Activated naive CD8-positive, alpha-beta T cell treated with anti-CD3 and anti-CD28 coated beads, Interleukin-2, amount 10 ng/mL, durations not matched to agents 7 days and 5 days (primary cell): ENCODE data around the gene HOXC6. TPM values are rescaled to one million over a fixed set of nuclear protein-coding genes. Genes with fewer than 3 reads are reported as not detected.

Experiments
- ATAC-seq: fragments of 150-1000 bp; cut with Tn5 transposase; one replicate; pipeline ENCODE4 v1.10.0; 2021; ENCODE audit warnings: low read depth, moderate library complexity
- POLR2A ChIA-PET: fragments of 350-600 bp; sonication (Branson Sonifier 250); formaldehyde crosslinking; loops from one replicate; lab custom pipeline; 2021; ENCODE audit warnings: antibody characterized with exemption; lab: Charles Lee
- DNase-seq: peaks from one replicate; pipeline ENCODE4 v3.0.0; 2021
- H3K27ac Mint-ChIP-seq: one replicate; pipeline ENCODE4 v1.8.0; 2022; ENCODE audit warnings: mild to moderate bottlenecking, mixed read lengths
- H3K27me3 Mint-ChIP-seq: one replicate; pipeline ENCODE4 v1.8.0; 2022; ENCODE audit warnings: mild to moderate bottlenecking, moderate library complexity, mixed read lengths
- H3K36me3 Mint-ChIP-seq: one replicate; pipeline ENCODE4 v1.8.0; 2021; ENCODE audit warnings: mild to moderate bottlenecking, mixed read lengths
- H3K4me1 Mint-ChIP-seq: one replicate; pipeline ENCODE4 v1.8.0; 2021; ENCODE audit warnings: mixed read lengths
- H3K4me3 Mint-ChIP-seq: one replicate; pipeline ENCODE4 v1.8.0; 2022; ENCODE audit warnings: mild to moderate bottlenecking, moderate library complexity, mixed read lengths
- H3K9me3 Mint-ChIP-seq: one replicate; pipeline ENCODE4 v1.8.0; 2021; ENCODE audit warnings: mixed read lengths
- total RNA-seq, 2 experiments: library from RNA; stranded (reverse); gene quantifications; one replicate each; pipeline ENCODE4 v1.2.3, GENCODE V29; 2021

Gene HOXC6
- total RNA-seq, 2 experiments from 2014 or later, result not detected

- ATAC-seq, result peak; percentile 68
- H3K4me1 Mint-ChIP-seq, result peaks cover 34% of the 10 kb centered on the region
- H3K27me3 Mint-ChIP-seq, result peaks cover 92% of the 10 kb centered on the region
- POLR2A ChIA-PET, result interaction anchor here (0.5 to 1.1 kb wide), 7 partner anchors 11 to 135 kb away, joined by 3 to 5 read pairs (median 3); partner anchors contain the start of gene SMUG1
- peak within 1 kb of the TSS; percentile 81 for H3K4me3 Mint-ChIP-seq
- peak; percentile 39 for DNase-seq
- no peaks in the 10 kb centered on the region for H3K9me3 Mint-ChIP-seq
- H3K27ac Mint-ChIP-seq, result peak within 1 kb of the TSS; percentile 82
- H3K36me3 Mint-ChIP-seq, result peaks cover 4% of the 10 kb centered on the region
Observed at GRCh38 chr12:54053751-54054741, 25.8 kb downstream of the HOXC6 start, which contains the start of gene HOXC4. Gene HOXC4, plus strand, starts transcription at chr12:54053835. Its CDS starts 88 bp downstream, at chr12:54053923.

GRCh38 chr12:54054742-54055194 lies 26.5 kb downstream of the HOXC6 start:
- ATAC-seq (no peak), DNase-seq (no peak)
- Mint-ChIP-seq H3K4me1 (peaks cover 33% of the 10 kb centered on the region), H3K9me3 (no peaks in the 10 kb centered on the region), H3K27me3 (peaks cover 92% of the 10 kb centered on the region), H3K4me3 (peak overlapping the region; percentile 81), H3K36me3 (peaks cover 4% of the 10 kb centered on the region), H3K27ac (no peak overlapping the region)
- POLR2A ChIA-PET, result interaction anchor here (0.6 kb wide), 1 partner anchor 11 kb away, joined by 5 read pairs; no protein-coding TSS in a partner anchor

GRCh38 chr12:54055552-54055951 lies 27.3 kb downstream of the HOXC6 start:
- Mint-ChIP-seq H3K9me3 (no peaks in the 10 kb centered on the region), H3K27ac (no peak overlapping the region), H3K4me3 (no peak overlapping the region), H3K4me1 (peaks cover 27% of the 10 kb centered on the region), H3K36me3 (peaks cover 4% of the 10 kb centered on the region), H3K27me3 (peaks cover 91% of the 10 kb centered on the region)
- ATAC-seq, result no peak
- POLR2A ChIA-PET, result no interaction called here
- DNase-seq, result no peak

GRCh38 chr12:54056110-54056509 lies 27.9 kb downstream of the HOXC6 start:
- Mint-ChIP-seq H3K36me3 (peaks cover 4% of the 10 kb centered on the region), H3K27me3 (peaks cover 91% of the 10 kb centered on the region), H3K4me3 (no peak overlapping the region), H3K4me1 (peaks cover 25% of the 10 kb centered on the region), H3K9me3 (no peaks in the 10 kb centered on the region), H3K27ac (no peak overlapping the region)
- no peak for ATAC-seq
- no peak for DNase-seq
- POLR2A ChIA-PET, result no interaction called here

GRCh38 chr12:54058128-54058768 lies 30.0 kb downstream of the HOXC6 start:
- Mint-ChIP-seq H3K27me3 (peaks cover 91% of the 10 kb centered on the region), H3K36me3 (no peaks in the 10 kb centered on the region), H3K27ac (no peak overlapping the region), H3K9me3 (no peaks in the 10 kb centered on the region), H3K4me1 (peaks cover 12% of the 10 kb centered on the region), H3K4me3 (no peak overlapping the region)
- DNase-seq (no peak), ATAC-seq (no peak)
- POLR2A ChIA-PET, result interaction anchor here (1.0 kb wide), 1 partner anchor 23 kb away, joined by 3 read pairs; no protein-coding TSS in a partner anchor

- Mint-ChIP-seq H3K36me3 (no peaks in the 10 kb centered on the region), H3K27ac (no peak overlapping the region), H3K4me3 (no peak overlapping the region), H3K9me3 (no peaks in the 10 kb centered on the region), H3K4me1 (peaks cover 6% of the 10 kb centered on the region), H3K27me3 (peaks cover 93% of the 10 kb centered on the region)
- no peak for ATAC-seq
- POLR2A ChIA-PET, result no interaction called here
- no peak for DNase-seq
Observed at GRCh38 chr12:54059668-54060067, 31.4 kb downstream of the HOXC6 start.

- H3K27ac Mint-ChIP-seq, result no peak overlapping the region
- no peak for DNase-seq
Observed at GRCh38 chr12:54060174-54060974, 32.1 kb downstream of the HOXC6 start.

GRCh38 chr12:54060975-54061778 lies 32.9 kb downstream of the HOXC6 start:
- Mint-ChIP-seq H3K27me3 (peaks cover 91% of the 10 kb centered on the region), H3K4me1 (no peaks in the 10 kb centered on the region), H3K9me3 (no peaks in the 10 kb centered on the region), H3K27ac (no peak overlapping the region), H3K36me3 (no peaks in the 10 kb centered on the region), H3K4me3 (no peak overlapping the region)
- no peak for DNase-seq
- POLR2A ChIA-PET, result no interaction called here
- ATAC-seq, result no peak

More at GRCh38 chr12:54060174-54060974, 32.1 kb downstream of the HOXC6 start:
- H3K4me3 Mint-ChIP-seq, result no peak overlapping the region
- peaks cover 4% of the 10 kb centered on the region for H3K4me1 Mint-ChIP-seq
- H3K9me3 Mint-ChIP-seq, result no peaks in the 10 kb centered on the region
- no peak for ATAC-seq
- no peaks in the 10 kb centered on the region for H3K36me3 Mint-ChIP-seq
- H3K27me3 Mint-ChIP-seq, result peaks cover 92% of the 10 kb centered on the region
- POLR2A ChIA-PET, result no interaction called here

- H3K27ac Mint-ChIP-seq, result no peak overlapping the region
- peaks cover 1% of the 10 kb centered on the region for H3K4me1 Mint-ChIP-seq
- peaks cover 75% of the 10 kb centered on the region for H3K27me3 Mint-ChIP-seq
- H3K36me3 Mint-ChIP-seq, result no peaks in the 10 kb centered on the region
- DNase-seq, result no peak
- POLR2A ChIA-PET, result interaction anchor here (0.6 kb wide), 1 partner anchor 12 kb away, joined by 3 read pairs; the partner anchor contains the start of gene HOXC4
- H3K9me3 Mint-ChIP-seq, result no peaks in the 10 kb centered on the region
- no peak for ATAC-seq
- H3K4me3 Mint-ChIP-seq, result no peak overlapping the region
Observed at GRCh38 chr12:54065677-54066076, 37.4 kb downstream of the HOXC6 start.

- Mint-ChIP-seq H3K27me3 (peaks cover 75% of the 10 kb centered on the region), H3K36me3 (no peaks in the 10 kb centered on the region), H3K4me1 (peaks cover 1% of the 10 kb centered on the region), H3K27ac (no peak overlapping the region), H3K4me3 (no peak overlapping the region), H3K9me3 (no peaks in the 10 kb centered on the region)
- POLR2A ChIA-PET, result no interaction called here
- DNase-seq, result no peak
- ATAC-seq, result no peak
Observed at GRCh38 chr12:54066408-54066807, 38.2 kb downstream of the HOXC6 start.

GRCh38 chr12:54068418-54069070 lies 40.3 kb downstream of the HOXC6 start:
- no peak for ATAC-seq
- H3K27ac Mint-ChIP-seq, result no peak overlapping the region
- no peak for DNase-seq
- H3K4me1 Mint-ChIP-seq, result peaks cover 1% of the 10 kb centered on the region
- POLR2A ChIA-PET, result no interaction called here
- no peaks in the 10 kb centered on the region for H3K9me3 Mint-ChIP-seq
- peaks cover 64% of the 10 kb centered on the region for H3K27me3 Mint-ChIP-seq
- no peaks in the 10 kb centered on the region for H3K36me3 Mint-ChIP-seq
- H3K4me3 Mint-ChIP-seq, result no peak overlapping the region

GRCh38 chr12:54071942-54072341 lies 43.7 kb downstream of the HOXC6 start:
- POLR2A ChIA-PET, result no interaction called here
- Mint-ChIP-seq H3K4me1 (no peaks in the 10 kb centered on the region), H3K9me3 (no peaks in the 10 kb centered on the region), H3K4me3 (no peak overlapping the region), H3K36me3 (no peaks in the 10 kb centered on the region), H3K27me3 (peaks cover 49% of the 10 kb centered on the region), H3K27ac (no peak overlapping the region)
- DNase-seq (no peak), ATAC-seq (no peak)
